Femur (tissue), 1 donor: ENCODE results near the gene LPO.

Source experiments
- DNase-seq: peaks from one replicate; pipeline ENCODE4 v3.0.0-alpha.2; 2017

The LPO gene

DNA sequence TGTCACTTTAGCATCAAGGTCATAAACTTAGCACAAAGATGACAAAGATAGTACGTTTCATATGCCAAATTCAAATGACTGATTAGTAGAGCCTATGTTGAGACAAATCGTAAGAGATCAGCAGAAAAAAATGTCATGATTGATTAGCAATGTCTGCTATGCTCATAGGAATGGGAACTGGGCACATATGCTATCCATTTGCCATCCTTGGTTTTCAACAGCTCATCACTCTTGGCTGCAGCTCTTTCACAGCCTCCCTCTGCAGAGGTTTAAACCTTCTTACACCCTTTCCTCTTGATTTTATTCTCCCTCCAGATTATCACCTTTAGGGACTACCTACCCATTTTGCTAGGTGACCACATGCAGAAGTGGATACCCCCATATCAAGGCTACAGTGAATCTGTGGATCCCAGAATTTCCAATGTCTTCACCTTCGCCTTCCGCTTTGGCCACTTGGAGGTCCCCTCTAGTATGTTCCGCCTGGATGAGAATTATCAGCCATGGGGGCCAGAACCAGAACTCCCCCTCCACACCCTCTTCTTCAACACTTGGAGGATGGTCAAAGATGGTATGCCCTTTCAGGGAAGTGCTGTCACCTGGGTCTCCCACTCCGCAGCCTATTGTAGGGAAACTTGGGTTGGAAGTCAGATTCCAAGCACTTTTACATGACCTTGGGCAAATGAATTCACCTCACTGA is 26.2 kb downstream of the LPO start:
- DNase-seq: no peak

DNA sequence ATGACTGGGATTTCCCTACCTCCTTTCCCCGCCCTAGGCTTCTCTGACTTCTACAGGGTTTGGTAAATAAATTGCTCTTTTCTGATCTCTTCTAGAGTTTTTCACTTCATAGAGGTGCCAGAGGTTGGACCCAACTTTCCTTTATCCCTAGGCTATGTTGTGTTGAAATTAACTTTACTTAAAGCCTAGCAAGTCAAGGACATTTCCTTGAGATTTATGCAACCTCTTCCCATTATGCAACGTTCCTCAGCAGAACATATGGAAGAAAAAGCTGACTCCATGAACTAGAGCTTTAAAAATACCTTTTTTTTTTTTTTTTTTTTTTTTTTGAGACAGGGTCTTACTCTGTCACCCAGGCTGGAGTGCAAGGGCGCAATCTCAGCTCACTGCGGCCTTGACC is 26.9 kb downstream of the LPO start:
- DNase-seq: no peak

DNA sequence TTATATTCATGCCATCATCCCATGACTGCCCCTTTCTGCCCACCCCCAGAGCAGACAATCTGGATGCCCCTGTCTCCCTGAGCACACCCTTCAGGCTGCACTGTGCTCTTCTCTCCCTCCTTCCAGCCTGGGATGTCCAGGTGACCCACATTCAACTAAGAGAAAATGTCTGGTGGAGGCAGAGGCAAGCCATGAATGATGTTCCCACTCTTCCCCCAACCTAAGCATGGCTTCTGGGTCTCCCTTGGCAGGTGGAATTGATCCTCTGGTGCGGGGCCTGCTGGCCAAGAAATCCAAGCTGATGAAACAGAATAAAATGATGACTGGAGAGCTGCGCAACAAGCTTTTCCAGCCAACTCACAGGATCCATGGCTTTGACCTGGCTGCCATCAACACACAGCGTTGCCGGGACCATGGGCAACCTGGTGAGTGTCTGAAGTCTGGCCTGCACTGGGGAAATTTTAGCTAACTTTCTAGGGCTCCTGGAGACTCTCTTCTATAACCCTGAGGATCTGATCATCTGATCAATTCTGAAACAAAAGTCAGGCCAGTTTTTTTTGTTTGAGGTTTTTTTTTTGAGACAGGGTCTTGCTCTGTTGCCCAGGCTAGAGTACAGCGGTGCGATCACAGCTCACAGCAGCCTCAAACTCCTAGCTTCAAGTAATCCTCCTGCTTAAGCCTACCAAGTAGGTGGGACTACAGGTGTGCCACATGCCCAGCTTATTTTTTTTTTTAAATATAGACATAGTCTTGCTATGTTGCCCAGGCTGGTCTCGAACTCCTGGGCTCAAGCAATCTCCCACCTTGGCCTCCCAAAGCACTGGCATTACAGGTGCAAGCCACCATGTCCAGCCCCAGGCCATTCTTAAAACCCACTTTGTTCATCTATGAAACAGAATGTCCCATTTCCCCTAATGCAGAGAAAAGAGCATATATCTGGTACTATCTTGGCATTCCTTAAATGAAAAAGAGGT is 27.8 kb downstream of the LPO start:
- DNase-seq: no peak

DNA sequence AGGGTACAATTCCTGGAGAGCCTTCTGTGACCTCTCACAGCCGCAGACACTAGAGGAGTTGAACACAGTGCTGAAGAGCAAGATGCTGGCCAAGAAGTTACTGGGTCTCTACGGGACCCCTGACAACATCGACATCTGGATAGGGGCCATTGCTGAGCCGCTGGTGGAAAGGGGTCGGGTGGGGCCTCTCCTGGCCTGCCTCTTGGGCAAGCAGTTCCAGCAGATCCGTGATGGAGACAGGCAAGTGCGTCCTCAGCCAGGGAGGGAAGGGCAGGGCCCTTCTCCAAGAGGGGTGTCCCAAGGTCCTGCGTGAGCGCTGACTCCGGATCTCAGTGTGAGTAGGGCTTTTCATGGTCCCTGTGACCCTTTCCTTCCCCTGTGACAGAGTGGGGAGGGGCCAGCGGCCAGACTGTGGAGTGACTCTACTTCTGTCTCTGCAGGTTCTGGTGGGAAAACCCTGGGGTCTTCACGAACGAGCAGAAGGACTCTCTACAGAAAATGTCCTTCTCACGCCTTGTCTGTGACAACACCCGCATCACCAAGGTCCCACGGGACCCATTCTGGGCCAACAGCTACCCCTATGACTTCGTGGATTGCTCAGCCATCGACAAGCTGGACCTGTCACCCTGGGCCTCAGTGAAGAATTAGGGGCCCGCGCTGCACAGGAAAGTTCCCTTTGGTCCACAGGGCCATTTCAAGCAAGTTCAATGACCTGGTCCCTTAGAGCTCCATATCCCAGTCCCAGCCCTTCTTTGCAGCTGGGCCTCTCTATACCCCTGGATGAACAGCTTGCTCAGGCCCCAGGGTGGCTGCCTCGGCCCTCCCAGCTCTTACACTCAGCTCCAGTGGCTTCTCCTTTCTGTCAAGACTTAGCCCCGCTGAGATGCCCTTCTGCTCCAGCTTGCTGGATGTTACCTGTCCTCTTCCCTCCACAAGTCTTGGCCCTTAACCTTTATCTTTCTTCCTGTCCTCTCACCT is 29.3 kb downstream of the LPO start:
- DNase-seq: no peak

DNA sequence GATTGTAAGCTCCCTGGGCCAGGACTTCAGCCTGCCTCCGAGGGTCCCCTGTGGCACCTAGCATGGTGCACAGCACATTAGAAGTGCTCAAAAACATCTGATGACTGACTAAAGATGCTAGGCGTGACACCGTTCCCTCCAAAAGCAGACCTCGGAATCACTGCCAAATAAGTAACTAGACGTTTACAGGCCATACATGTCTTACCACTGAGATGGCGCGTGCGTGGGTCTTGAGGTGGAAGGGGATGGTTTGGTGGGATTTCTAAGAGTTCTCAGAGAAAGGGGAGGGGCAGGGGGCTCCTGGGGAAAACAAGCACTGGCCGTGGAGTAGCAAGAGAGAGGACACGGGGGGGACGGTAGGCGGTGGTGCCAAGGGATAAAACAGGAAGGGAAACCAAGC is 29.9 kb downstream of the LPO start:
- DNase-seq: no peak

DNA sequence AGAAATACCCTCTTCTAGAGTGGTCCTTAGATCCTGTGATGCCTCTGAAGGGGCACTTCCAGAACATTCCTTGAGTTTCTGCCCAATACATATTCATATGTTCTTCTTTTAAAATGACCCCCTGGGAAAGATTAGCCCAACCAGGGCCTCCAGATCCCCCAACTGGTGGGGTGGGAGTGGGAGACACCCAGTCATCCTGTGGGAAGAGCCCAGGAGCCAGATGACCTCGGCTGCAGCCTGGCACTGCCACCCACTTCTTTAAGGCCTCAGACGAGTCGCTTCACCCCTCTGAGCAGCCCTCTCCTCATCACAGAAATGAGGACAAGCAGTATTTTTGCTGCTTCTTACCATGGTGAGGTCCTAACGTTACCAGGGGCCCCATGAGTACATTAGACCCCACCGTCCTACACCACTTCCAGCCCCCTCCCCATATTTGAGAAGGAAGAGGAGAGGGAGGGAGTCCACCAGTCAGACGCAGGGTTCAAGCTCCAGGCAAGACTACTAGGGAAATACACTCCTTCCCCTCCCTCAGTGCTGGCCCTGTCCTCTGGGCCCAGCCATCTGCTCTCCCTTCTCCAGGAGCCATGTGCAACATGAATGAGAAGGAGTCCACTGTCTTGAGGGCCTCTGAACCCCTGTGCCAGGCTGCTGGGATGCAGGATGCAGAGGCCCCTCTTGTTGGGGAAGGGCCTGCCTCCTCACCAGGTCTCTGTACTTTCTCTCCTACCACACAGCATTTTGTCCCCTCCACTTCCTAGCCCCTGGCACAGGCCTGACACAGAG is 30.6 kb downstream of the LPO start:
- no peak for DNase-seq

DNA sequence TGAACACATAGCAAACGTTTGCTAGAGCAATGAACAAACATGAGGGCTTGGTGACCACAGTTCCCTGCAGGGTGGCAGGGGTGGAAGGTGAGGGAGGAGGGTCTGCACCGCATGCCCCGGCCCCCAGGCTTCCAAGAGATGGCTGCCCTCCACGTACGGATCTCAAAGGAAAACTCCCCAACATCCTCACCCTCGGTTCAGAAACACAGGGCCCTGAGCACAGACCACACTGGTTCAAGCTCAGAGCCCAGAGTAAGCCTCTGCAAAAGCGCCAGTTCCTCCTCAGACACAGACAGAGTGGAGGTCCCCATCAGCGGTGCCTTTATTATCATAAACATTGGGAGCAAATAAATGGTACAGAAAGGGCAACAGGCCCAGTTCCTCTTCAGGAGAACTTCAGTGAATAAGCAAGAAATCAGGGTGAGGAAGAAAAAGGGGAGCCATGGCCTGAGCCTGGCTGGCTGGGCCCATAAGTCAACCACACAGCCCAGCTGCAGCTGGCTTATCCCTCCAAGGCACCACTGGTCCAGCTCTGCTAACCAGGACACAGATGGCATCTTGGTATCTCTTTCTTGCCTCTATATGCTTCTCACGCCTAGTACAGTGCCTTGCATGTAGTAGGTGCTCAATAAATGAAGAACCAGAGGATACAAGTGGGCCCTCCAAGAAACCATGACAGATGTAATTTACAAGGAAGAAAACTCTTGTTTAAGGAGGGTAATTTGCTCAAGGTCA is 31.3 kb downstream of the LPO start:
- no peak for DNase-seq

DNA sequence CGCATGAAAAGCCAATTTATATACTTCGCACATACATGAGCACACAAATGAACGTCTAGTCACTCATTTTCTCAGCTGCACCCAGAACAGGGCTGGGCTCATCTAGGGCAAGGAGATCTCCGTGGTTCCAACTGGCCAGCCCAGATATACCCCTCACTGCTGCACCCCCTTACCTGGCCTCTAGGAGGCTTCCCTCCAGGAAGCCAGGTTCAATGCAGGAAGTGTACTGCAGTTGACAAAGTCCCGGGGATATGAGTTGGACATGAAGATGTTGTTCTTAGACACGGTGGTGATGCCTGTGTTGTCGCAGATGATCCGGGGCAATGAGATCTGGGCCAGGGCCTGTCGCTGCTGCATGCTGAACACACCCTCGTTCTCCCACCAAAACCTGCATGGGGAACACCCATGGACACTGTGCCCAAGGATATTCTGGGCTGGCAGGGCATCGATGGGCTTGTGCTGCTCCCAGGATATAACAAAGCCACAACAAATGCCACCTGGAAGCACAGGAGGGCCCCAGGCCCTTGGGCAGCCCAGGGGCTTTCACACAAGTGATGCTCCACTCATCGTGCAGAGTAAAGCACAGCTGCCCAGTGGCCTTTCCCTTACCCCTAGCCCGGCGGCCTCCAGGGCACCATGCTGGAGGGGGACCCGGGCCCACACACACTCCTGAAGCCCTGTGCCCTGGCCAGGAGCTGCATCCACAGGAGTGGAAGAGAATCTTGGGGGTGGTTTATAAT is 32.3 kb downstream of the LPO start:
- no peak for DNase-seq

DNA sequence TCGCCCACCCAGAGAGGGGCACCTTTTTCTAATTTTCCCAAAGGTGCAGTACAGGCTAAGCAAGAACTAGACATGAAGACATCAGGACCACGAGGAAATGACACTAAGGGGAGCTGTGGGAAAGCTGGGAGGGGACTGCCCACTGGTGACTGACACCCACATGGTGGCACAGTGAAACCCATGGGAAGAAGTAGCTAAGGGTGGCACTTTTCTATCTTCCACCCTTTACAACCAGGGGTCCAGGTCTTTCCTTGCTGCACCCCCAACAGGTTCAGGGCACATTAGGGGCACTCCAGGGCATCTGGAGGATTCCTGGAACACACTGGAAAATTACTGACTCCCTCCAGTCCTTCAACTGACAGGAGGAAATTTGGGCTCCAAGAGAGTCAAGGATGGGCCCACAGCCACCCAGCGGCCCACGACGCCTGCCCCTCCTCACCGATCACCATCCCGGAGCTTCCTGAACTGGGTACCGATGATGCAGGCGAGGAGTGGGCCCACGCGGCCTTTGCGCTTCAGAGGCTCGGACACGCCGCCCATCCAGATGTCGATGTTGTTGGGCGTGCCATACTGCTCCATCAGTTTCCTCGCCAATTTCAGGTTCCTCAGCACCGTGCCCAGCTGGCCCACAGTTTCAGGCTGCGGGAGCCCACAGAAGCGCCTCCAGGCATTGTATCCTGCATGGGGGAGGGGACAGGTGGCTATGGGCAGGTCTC is 33.0 kb downstream of the LPO start:
- DNase-seq: no peak

DNA sequence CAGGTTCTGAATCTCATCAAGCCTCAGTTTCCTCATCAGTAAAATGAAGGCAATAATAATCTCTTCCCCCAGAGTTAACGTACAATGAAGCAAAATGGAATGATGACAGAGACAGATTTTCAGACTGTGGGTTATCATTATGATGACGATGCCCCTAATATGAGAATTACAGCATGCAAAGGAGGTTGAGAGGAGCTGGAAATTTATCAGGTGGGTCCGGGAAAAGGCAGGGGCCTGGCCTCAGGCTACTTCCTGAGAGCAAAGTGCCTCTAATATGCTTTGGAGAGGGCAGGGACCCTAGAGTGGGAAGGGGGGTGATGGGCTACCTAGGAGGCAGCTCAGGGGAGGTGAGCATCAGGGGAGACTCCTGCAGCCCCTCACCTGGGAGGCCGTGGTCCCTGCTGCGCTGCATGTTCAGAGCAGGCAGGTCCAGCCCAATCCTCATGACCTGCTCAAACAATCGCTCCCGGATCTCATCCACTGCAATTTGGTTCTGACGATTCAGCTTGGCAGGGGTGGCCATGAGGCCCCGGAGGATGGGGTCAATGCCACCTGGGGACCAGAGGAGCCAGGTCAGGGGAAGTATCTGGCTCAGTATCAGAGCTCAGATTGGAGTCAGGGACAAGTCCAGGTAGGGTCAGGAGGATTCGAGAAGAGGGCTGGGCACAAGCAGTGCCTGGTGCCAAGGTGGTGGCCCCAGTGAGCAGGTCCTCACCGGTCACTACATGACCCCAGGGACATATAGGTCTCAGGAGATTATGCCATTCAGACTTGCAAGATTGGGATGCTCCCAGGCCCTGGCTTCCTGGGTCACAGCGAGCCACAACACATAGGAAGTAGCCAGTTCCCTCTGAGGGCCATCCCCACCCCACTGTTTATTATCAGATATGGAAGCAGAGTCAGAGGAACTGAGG is 34.2 kb downstream of the LPO start:
- no peak for DNase-seq

DNA sequence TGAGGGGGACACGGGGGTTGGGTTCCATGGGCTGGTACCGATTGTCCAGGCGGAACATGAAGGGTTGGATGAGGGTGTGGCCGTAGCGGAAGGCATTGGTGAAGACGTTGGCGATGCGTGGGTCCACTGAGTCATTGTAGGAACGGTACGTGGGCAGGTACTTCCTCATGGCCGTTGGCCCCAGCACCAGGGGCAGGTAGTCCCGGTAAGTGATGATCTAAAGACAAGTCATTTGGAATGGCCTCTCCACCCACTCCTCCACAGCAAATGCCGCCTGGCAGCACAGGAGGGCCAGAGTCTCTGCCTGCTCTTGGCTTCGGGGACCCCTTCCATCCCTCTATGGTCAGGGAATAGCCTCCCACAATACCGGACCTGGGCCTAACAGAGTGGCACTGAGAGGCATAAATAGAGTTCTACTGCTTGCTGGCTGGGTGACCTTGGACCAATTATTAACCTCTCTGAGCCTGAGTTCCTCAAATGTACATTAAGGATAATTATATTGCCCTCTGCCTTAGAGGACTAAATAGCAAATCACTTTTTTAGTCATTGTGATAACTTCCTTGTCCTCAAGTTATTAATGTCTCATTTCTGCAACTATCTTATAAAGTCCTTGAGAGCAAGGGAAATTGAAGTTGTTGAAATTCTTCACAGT is 35.2 kb downstream of the LPO start:
- DNase-seq: no peak

DNA sequence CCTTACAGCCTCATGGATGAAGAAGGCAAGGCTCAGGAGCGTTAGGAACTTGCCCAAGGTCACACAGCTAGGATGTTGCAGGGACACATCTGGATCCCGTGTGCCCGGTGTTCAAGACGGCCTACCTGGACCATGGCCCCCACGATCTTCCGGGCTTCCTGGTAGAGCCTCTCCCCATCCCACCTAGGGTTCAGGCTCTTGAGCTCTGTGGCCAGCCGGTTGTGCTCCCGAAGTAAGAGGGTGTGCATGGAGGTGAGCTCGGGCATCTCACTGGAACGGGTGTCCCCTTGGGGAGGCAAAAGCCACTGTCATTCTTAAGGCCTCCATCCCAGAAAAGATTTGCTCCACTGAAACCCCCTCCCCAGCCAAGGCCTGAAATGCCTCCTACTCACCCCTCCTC is 37.0 kb downstream of the LPO start:
- DNase-seq: no peak

DNA sequence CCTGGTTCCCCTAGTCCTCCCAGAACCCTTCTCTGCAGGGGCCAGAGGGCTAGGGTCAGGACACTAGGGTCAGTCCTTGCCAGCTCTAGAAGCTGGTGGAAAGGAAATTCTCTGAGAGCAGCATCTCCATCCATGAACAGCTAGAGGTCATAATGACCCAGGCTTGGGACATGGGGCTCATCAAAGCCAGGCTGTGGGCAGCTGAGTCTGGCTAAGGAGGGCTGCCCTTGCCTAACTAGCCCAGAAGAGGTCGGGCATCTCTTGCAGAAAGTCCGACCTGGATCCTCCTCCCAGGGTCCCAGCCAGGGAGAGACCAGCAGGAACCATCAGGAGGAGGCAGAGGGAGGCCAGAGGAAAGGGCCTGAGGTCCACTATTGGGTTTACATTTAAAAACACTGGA is 38.0 kb downstream of the LPO start:
- DNase-seq: no peak

DNA sequence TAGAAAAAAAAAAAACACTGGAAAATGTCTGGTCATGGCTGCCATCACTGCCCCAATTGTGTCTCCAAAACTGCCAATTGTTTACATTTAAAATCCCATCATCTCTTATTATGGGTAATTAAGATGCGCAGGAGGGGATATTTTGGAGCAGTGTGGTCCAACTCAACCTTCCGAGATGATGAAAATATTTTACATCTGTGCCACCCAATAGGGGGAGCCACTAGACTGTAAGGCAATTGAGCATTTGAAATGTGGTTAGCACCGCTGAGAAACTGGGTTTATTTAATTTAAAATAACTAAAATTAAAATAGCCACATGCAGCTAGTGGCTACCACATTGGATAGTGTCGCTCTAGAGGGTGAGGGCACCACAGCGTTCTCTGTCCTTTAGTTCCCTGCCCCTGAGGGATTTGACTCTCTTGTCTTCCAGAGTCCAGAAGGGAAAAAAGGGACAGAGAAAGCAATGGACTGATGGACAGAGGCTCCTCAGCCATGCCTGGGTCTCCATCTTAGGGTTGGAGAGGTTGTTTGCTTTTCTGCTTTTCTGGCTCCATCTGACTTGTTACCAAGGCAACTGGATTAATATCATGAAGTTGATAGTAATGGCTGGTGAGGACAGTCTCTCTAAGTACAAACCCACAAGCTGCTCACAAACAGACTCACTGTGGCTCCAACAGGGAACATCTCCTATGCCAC is 38.9 kb downstream of the LPO start:
- no peak for DNase-seq

DNA sequence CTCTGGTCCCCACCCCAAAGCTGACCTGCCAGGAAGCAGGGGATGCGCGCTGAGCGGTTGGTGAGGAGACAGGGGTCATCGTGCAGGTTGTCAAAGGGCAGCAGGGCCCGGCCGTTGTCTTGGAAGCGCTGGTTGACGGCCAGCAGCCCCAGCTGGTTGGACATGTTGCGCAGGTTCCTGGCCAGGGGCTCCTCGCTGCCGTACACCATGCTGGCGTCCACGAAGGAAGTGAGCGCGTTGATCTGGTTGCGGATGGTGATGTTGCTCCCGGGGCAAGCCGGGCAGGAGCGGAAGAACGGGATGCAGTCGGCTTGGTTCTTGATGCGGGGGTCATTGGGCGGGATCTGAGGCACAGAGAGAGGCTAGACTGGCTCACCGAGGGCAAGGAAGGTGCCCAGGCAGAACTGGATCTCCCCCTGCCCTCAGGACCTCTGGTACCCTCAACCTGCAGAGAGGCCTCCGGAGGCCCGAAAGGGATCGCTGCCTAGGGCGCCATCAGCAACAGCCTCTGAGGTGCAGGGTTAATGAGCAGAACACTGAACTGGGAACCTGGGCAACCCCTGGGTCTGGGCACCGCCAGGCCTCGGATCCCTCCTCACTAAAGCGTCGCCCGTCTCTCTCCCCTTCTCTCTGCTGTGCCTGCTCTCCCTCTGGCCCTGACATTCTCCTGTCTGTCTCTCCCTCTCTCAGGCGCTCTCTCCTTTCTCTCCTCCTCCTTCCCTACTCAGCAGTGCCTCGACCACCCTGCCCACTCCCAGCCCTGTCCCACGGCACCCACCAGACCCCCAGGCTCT is 39.6 kb downstream of the LPO start:
- DNase-seq: no peak

DNA sequence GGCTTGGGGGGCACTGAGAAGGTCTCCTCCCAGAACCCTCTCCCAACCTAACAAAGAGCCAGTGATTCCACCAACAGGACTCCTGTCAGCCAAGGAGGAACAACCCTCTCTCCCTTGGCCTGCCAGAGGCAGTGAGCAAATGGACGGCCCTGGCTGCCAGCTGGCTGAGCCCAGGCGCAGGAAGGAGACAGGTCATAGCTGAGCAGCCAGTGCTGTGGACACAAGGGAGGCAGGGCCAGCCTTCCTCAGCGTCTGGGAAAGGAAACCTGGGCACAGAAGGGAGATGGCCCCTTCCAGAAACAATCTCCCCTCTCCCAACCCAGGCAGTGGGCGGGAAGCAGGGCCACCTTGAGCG is 40.3 kb downstream of the LPO start:
- no peak for DNase-seq
